Measurements from ENCODE around the gene DAND5. TPM values are rescaled to one million over a fixed set of nuclear protein-coding genes. Genes with fewer than 3 reads are reported as not detected.

DAND5 gene
- polyA plus RNA-seq, 1 donor (not counting 4 experiments of a cell fraction or from before 2014, with no cell fraction given) = not detected

GRCh38 chr19:13016628-13017305 lies 47.4 kb downstream of the DAND5 start:
- Histone ChIP-seq H2AFZ (ENCODE audit: control insufficient read depth, low read length) (no peak overlapping the region), H3K27ac (ENCODE audit: control insufficient read depth, insufficient read depth, low read length) (peak overlapping the region; percentile 95), H3K4me3 (ENCODE audit: control insufficient read depth in 2 of 3, extremely low read depth in 1 of 3, insufficient read depth in 2 of 3, low read depth in 1 of 3, low read length in 3 of 3) (peak overlapping the region in 2 of 3 experiments; percentile 72 to 74), H3K9me3 (ENCODE audit: control insufficient read depth, low read depth, low read length) (no peaks in the 10 kb centered on the region), H4K20me1 (ENCODE audit: control insufficient read depth, extremely low read depth, insufficient read depth, low read length) (no peaks in the 10 kb centered on the region), H3K9me1 (ENCODE audit: control insufficient read depth, extremely low read depth, insufficient read depth, low read length) (no peaks in the 10 kb centered on the region), H3K27me3 (ENCODE audit: control insufficient read depth, extremely low read depth, insufficient read depth, low read length) (peaks cover 4% of the 10 kb centered on the region), H3K9ac (ENCODE audit: control insufficient read depth, extremely low read depth, insufficient read depth, low read length) (peak overlapping the region; percentile 78), H3K36me3 (ENCODE audit: control insufficient read depth in 2 of 2, extremely low read depth in 1 of 2, insufficient read depth in 2 of 2, low read length in 2 of 2) (no peaks in the 10 kb centered on the region), H3K4me2 (ENCODE audit: control insufficient read depth, extremely low read depth, insufficient read depth, low read depth, low read length) (peak overlapping the region; percentile 86), H3K4me1 (ENCODE audit: control insufficient read depth, extremely low read depth, insufficient read depth, low read length) (peaks cover 87% of the 10 kb centered on the region), H3K79me2 (ENCODE audit: control insufficient read depth, insufficient read depth, low read length) (peaks cover 88% of the 10 kb centered on the region)
- no peak for TF ChIP-seq EZH2 (IDR thresholded peaks at IDR 0.05; ENCODE audit: low read length)
- TF ChIP-seq, protein P1, sequence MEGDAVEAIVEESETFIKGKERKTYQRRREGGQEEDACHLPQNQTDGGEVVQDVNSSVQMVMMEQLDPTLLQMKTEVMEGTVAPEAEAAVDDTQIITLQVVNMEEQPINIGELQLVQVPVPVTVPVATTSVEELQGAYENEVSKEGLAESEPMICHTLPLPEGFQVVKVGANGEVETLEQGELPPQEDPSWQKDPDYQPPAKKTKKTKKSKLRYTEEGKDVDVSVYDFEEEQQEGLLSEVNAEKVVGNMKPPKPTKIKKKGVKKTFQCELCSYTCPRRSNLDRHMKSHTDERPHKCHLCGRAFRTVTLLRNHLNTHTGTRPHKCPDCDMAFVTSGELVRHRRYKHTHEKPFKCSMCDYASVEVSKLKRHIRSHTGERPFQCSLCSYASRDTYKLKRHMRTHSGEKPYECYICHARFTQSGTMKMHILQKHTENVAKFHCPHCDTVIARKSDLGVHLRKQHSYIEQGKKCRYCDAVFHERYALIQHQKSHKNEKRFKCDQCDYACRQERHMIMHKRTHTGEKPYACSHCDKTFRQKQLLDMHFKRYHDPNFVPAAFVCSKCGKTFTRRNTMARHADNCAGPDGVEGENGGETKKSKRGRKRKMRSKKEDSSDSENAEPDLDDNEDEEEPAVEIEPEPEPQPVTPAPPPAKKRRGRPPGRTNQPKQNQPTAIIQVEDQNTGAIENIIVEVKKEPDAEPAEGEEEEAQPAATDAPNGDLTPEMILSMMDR (optimal IDR thresholded peaks at IDR 0.05 in 1 of 3, IDR thresholded peaks at IDR 0.05 in 1 of 3, conservative IDR thresholded peaks at IDR 0.05 in 1 of 3; ENCODE audit: extremely low read depth in 1 of 3, insufficient read depth in 2 of 3, low read length in 3 of 3) = no peak
- FAIRE-seq = no peak
- dilution Hi-C loops (cut with MboI; ENCODE audit: extremely low pct_ligation_motif_present, low sequenced_read_pairs) = no loop called here
- DNase-seq (ENCODE audit: low read depth, low spot score) = no peak

DNA sequence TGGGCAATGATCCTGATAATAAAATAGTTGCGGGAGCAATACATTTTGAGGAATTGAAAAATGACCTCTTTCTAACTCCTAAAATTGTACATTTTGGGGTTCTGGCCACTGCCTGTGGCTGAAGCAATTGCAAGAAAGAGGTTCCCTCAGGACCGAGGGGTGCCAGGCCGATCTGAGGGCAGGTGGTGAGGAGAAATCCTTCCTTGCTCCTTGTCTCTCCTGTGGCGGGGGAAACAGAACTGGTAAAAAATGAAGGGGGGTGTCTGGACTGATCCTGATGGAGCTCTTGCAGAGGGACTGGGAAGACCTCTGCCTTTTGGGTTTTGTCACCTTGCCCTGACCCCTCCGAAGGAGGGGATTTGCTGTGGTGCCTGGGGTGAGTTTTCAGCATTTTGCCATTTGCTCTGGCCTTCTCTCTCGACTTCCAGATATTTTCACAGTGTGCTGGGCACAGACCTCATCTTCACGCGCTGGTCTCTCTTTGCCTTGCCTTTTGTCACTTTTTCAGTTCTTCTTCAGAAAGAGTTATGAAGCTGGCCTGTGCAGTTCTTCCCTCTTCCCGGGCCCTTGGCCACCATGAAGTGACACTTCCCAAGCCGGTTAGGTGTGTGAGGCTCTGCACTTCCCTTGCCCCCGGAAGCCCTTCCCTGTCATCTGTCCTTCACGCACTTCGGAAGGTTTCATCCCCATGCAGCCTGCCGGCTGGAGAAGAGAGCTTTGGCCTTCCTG lies 48.1 kb downstream of the DAND5 start:
- TF ChIP-seq, protein P1 (optimal IDR thresholded peaks at IDR 0.05 in 1 of 3, IDR thresholded peaks at IDR 0.05 in 1 of 3, conservative IDR thresholded peaks at IDR 0.05 in 1 of 3; ENCODE audit: extremely low read depth in 1 of 3, insufficient read depth in 2 of 3, low read length in 3 of 3) = no peak
- no peak for TF ChIP-seq EZH2 (IDR thresholded peaks at IDR 0.05; ENCODE audit: low read length)
- DNase-seq (ENCODE audit: low read depth, low spot score) (no peak), FAIRE-seq (peak; percentile 20)
- H3K4me1 ChIP-seq (ENCODE audit: control insufficient read depth, extremely low read depth, insufficient read depth, low read length) = peaks cover 93% of the 10 kb centered on the region
- H3K27ac ChIP-seq (ENCODE audit: control insufficient read depth, insufficient read depth, low read length) = peak overlapping the region; percentile 95
- no peaks in the 10 kb centered on the region for H3K27me3 ChIP-seq (ENCODE audit: control insufficient read depth, extremely low read depth, insufficient read depth, low read length)
- no peaks in the 10 kb centered on the region for H3K9me3 ChIP-seq (ENCODE audit: control insufficient read depth, low read depth, low read length)
- no peak overlapping the region for H2AFZ ChIP-seq (ENCODE audit: control insufficient read depth, low read length)
- H4K20me1 ChIP-seq (ENCODE audit: control insufficient read depth, extremely low read depth, insufficient read depth, low read length) = no peaks in the 10 kb centered on the region
- H3K4me2 ChIP-seq (ENCODE audit: control insufficient read depth, extremely low read depth, insufficient read depth, low read depth, low read length) = peak overlapping the region; percentile 86
- dilution Hi-C loops (cut with MboI; ENCODE audit: extremely low pct_ligation_motif_present, low sequenced_read_pairs) = no loop called here
- no peaks in the 10 kb centered on the region for H3K36me3 ChIP-seq (ENCODE audit: control insufficient read depth in 2 of 2, extremely low read depth in 1 of 2, insufficient read depth in 2 of 2, low read length in 2 of 2)
- peak overlapping the region; percentile 78 for H3K9ac ChIP-seq (ENCODE audit: control insufficient read depth, extremely low read depth, insufficient read depth, low read length)
- peak overlapping the region in 2 of 3 experiments; percentile 72 to 74 for H3K4me3 ChIP-seq (ENCODE audit: control insufficient read depth in 2 of 3, extremely low read depth in 1 of 3, insufficient read depth in 2 of 3, low read depth in 1 of 3, low read length in 3 of 3)
- no peaks in the 10 kb centered on the region for H3K9me1 ChIP-seq (ENCODE audit: control insufficient read depth, extremely low read depth, insufficient read depth, low read length)
- H3K79me2 ChIP-seq (ENCODE audit: control insufficient read depth, insufficient read depth, low read length) = peaks cover 87% of the 10 kb centered on the region
